Stimulated activated CD8-positive, alpha-beta memory T cell treated with anti-CD3 and anti-CD28 coated beads, Interleukin-15, amount 100 ng/mL, for 48 hours (primary cell): ENCODE data around the gene THSD4.
"Not testable (repeated sequence)": the region's sequence is repeated elsewhere in the genome, so short reads cannot be mapped to it uniquely, and the experiment has no call there.

Source experiments
- DNase-seq, 2 donors: peaks; one replicate each; pipeline ENCODE4 v3.0.0-alpha.2; 2020; ENCODE audit warnings: low read depth in 2 of 2

Gene THSD4

GRCh38 chr15:71189718-71190117 is 74.4 kb downstream of the THSD4 start:
- DNase-seq: no peak

GRCh38 chr15:71191296-71191695 is 76.0 kb downstream of the THSD4 start:
- no peak for DNase-seq

GRCh38 chr15:71192816-71193215 is 77.5 kb downstream of the THSD4 start:
- DNase-seq: no peak

GRCh38 chr15:71194286-71194685 is 79.0 kb downstream of the THSD4 start:
- no peak for DNase-seq

GRCh38 chr15:71195242-71195641 is 80.0 kb downstream of the THSD4 start:
- no peak for DNase-seq

GRCh38 chr15:71197620-71198019 is 82.3 kb downstream of the THSD4 start:
- no peak for DNase-seq

- no peak for DNase-seq
Measured at GRCh38 chr15:71198846-71199245, 83.6 kb downstream of the THSD4 start.

GRCh38 chr15:71199384-71200351 is 84.4 kb downstream of the THSD4 start:
- no peak for DNase-seq

GRCh38 chr15:71201477-71201876 is 86.2 kb downstream of the THSD4 start:
- DNase-seq: no peak

- no peak for DNase-seq
Measured at GRCh38 chr15:71202712-71203111, 87.4 kb downstream of the THSD4 start.

GRCh38 chr15:71203586-71204474 is 88.6 kb downstream of the THSD4 start:
- DNase-seq: no peak

- DNase-seq: no peak
Measured at GRCh38 chr15:71207141-71207540, 91.9 kb downstream of the THSD4 start.

- DNase-seq: no peak
Measured at GRCh38 chr15:71212146-71212545, 96.9 kb downstream of the THSD4 start.

GRCh38 chr15:71213943-71214342 is 98.7 kb downstream of the THSD4 start:
- not testable (repeated sequence) for DNase-seq

GRCh38 chr15:71215126-71215894 is 100.0 kb downstream of the THSD4 start:
- DNase-seq: no peak

- DNase-seq: no peak
Measured at GRCh38 chr15:71218272-71218805, 103.1 kb downstream of the THSD4 start.

- DNase-seq: no peak
Measured at GRCh38 chr15:71219101-71219500, 103.8 kb downstream of the THSD4 start.

- no peak for DNase-seq
Measured at GRCh38 chr15:71219645-71220044, 104.4 kb downstream of the THSD4 start.

- no peak for DNase-seq
Measured at GRCh38 chr15:71220828-71221227, 105.6 kb downstream of the THSD4 start.

GRCh38 chr15:71221417-71221816 is 106.1 kb downstream of the THSD4 start:
- DNase-seq: no peak

GRCh38 chr15:71223516-71223915 is 108.2 kb downstream of the THSD4 start:
- DNase-seq: no peak
